Stimulated activated naive CD4-positive, alpha-beta T cell treated with Interleukin-2 at 50 U/mL for 16 hours (primary cell): Measurements from ENCODE around the gene TTLL4.

ENCODE experiments used
- DNase-seq: peaks from one replicate; lab custom pipeline; 2025; lab: John Stamatoyannopoulos, UW

TTLL4 gene

DNA sequence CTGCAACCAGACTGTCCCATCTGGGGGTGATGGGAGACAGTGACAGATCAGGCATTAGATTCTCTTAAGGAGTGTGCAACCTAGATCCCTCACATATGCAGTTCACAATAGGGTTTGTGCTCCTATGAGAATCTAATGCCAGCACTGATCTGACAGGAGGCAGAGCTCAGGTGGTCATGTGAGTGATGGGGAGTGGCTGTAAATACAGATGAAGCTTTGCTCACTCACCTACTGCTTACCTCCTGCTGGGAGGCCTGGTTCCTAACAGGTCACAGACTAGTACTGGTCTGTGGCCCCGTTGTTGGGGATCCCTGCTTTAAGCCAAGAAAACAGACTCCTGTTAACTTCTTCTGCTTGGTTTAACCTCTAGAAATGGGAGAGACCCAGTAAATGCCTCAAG lies 74.5 kb downstream of the TTLL4 start:
- no peak for DNase-seq

DNA sequence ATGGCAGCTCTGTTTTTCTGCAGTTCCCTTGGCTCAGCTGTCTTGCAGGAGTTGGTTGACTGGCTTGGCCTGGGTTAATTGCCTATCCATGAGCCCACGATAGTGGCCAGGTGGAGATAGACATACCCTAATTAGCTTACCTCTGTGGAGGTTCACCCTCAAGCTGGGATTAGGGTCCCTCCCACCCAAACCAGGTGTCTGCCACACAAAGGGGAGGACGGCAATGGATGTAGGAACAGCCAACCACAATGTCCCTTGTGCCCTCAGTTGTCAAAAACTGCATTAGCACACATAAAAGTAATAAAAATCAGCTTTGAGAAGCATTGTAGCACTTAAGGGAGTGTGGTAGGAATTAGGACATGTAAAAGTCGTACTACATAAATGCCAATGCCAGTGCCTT lies 75.5 kb downstream of the TTLL4 start:
- DNase-seq = no peak

- no peak for DNase-seq
Observed at GRCh38 chr2:218788529-218789255, 78.1 kb downstream of the TTLL4 start.

DNA sequence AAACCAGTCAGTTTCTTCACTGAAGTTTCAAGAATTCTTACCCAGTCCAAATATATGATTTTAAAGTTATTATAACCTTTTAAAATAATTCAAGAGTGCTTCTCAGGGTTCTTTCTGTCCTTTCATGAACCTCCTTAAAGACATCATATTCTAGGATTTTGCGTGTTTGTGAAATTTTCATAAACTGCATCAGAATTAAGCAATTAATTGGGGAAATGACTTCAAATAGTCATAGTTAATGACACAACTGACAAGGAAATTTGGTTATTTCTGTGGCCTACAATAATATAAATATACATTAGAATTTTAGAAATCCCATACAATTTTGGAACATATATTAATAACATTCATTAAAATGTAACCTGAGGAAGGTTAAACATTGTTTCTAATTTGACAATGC lies 81.8 kb downstream of the TTLL4 start:
- no peak for DNase-seq

DNA sequence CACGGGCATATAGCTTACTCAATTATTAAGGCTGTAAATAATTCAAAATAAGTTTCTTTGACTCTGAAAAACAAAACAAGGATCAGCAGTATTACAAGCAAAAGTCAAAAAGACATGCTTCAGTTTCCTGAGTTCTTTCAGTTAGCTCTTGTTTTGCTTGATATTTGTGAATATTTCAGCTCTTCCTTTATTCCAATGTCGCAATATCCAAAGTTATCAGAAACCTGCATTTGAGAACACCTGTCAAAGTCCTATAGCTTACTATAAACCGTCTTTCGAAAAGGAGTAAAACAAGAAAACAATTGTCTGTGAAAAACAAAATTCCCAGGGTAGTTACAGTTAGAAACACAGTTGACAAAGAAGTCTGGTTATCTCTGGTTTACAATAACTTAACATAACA lies 86.1 kb downstream of the TTLL4 start:
- DNase-seq = no peak

DNA sequence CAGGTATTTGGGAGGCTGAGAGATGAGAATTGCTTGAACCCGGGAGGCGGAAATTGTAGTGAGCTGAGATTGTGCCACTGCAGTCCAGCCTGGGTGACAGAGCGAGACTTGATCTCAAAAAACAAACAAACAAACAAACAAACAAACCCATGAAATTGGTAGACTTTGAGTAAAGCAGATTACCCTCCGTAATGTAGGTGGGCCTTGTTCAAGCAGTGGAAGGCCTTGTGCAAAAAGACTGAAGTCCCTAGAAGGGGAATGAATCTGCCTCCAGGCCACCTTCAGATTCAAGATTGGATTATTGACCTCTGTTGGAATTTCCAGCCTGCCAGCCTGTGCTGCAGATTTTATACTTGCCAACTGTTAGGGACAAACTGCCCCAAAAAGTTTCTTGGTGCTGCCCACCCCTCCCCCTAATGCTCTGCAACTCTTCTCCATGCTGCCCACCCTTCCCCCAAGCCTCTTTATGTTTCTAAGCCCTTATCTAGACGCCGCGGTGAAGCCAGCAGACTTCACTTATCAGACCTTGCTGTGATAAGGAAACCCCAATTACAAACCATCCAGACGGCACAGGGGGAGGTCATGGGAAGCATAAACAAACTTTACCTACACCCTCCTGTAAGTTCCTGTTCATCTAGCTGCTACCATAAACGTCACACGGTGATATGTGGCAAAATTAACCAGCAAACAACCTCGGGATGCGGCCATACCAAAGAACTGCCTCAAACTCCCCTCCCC lies 88.3 kb downstream of the TTLL4 start:
- no peak for DNase-seq

DNA sequence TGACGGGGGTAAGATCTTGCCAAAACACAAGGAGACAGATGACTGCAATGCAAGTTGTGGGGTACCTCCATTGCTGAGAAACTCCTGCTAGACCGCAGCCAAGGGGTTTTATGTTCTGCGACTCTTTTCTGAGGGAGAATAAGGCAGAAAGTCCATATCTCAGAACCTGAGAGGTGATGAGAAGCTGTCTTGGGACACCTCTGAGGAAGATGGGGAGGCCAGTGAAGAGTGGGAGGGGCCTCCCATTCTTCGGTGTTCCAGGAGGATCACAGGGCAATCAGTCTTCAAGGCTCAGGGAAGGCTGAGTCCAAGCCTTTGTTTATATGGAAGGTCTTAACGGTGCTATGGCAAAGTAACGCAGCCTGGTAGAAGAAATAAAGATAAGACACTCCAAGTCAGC lies 89.4 kb downstream of the TTLL4 start:
- DNase-seq = no peak

DNA sequence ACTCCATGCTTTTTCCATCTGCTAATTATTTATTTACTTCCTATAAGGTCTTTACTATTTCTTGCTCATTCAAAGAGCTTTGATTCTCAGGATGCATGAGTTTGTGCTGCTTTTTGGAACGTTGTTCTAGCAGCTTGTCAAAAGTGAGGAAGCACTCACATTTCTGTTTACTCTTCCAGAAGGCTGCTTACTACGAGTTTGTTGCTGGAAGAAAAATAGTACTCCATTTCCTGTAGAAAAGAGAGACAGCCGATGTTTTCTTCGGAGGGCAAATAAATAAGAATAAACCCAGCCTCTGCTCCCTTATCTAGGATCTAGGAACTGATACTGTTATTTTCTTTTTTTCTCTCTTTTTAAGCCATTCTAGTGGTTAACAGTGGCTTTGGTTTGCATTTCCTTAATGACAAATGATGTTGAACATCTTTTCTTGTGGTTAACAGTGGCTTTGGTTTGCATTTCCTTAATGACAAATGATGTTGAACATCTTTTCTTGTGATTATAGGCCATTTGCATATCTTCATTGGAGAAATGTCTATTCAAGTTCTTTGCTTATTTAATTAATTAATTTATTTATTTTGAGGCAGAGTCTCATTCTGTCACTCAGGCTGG lies 91.9 kb downstream of the TTLL4 start:
- no peak for DNase-seq

DNA sequence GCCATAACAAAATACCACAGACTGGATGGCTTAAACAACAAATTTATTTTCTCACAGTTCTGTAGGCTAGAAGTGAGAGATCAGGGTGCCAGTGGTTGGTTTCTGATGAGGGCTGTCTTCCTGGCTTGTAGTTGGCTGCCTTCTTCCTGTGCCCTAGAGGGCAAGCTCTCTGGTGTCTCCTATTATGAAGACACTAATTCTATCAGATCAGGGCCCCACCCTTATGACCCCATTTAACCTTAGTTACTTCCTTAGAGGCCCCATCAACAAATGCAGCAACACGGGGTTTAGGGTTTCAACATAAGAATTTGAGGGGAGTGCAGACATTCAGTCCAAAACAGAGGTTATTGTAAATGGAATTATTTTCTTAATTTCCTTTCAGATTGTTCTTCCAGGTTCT lies 94.2 kb downstream of the TTLL4 start:
- no peak for DNase-seq
